ENCODE measurements around the gene PAPLN. TPM values are rescaled to one million over a fixed set of nuclear protein-coding genes. Genes with fewer than 3 reads are reported as not detected.
A peak's percentile ranks its signal among the peaks of the same experiment; 100 is the strongest.

PAPLN gene
- total and polyA plus RNA-seq, 2 experiments from 2014 or later: 2.8 to 13.2 TPM

- no peaks in the 10 kb centered on the region for H3K36me3 ChIP-seq (ENCODE audit: insufficient read depth)
- Mint-ChIP-seq H3K4me3 (peak overlapping the region; percentile 44; the same call in 1 of the 3 replicates), H3K36me3 (ENCODE audit: low read depth) (peaks cover 15% of the 10 kb centered on the region), H3K27me3 (ENCODE audit: insufficient read depth, low read depth, poor library complexity) (peaks cover 8% of the 10 kb centered on the region), H3K27ac (no peak overlapping the region), H3K4me1 (peaks cover 12% of the 10 kb centered on the region), H3K9me3 (no peaks in the 10 kb centered on the region)
- 0 out of 2 replicates have a peak, but pooled peaks cover 3% of the 10 kb centered on the region for H3F3A ChIP-seq (replicated peaks; ENCODE audit: low read depth)
- ATAC-seq (no peak), DNase-seq (ENCODE audit: low spot score) (no peak)
- H3K4me2 ChIP-seq: peak overlapping the region; percentile 88
- H3K9me2 ChIP-seq (ENCODE audit: insufficient read depth): no peaks in the 10 kb centered on the region
- TF ChIP-seq JUNB (IDR thresholded peaks at IDR 0.05; ENCODE audit: unreplicated experiment): no peak
- TF ChIP-seq CREB1 (CRISPR knock-in tag; IDR thresholded peaks at IDR 0.05; ENCODE audit: low read depth): no peak
- no peak for TF ChIP-seq ETS1 (IDR thresholded peaks at IDR 0.05)
- no peak for TF ChIP-seq REST (IDR thresholded peaks at IDR 0.05; ENCODE audit: unreplicated experiment)
- no peak for TF ChIP-seq EZH2 (IDR thresholded peaks at IDR 0.05; ENCODE audit: low read depth, unreplicated experiment)
- TF ChIP-seq ZNF462 (CRISPR knock-in tag; IDR thresholded peaks at IDR 0.05): no peak
- no peak for TF ChIP-seq EZH2phosphoT487 (IDR thresholded peaks at IDR 0.05; ENCODE audit: unreplicated experiment)
- TF ChIP-seq NANOG (IDR thresholded peaks at IDR 0.05; ENCODE audit: borderline replicate concordance): no peak
- peaks cover 18% of the 10 kb centered on the region for H3K4me1 ChIP-seq (ENCODE audit: insufficient read depth)
- no peak overlapping the region for H3K27ac ChIP-seq (ENCODE audit: low read depth)
- peaks cover 18% of the 10 kb centered on the region for H3K27me3 ChIP-seq (ENCODE audit: insufficient read depth)
- H3K79me2 ChIP-seq (replicated peaks; ENCODE audit: insufficient read depth): 0 out of 2 replicates have a peak, but pooled peaks cover 3% of the 10 kb centered on the region
- H3K4me3 ChIP-seq: peak overlapping the region; percentile 90
- H2AFZ ChIP-seq: peak overlapping the region; percentile 98; the same call in 1 of the 2 replicates
- no peaks in the 10 kb centered on the region; the same call in 1 of the 2 replicates for H4K20me1 ChIP-seq (replicated peaks; ENCODE audit: insufficient read depth)
These were observed 7.4 kb downstream of the PAPLN start for GRCh38 chr14:73244541-73245290.

Data from GM23338 (cell line).